K562 (cell line): ENCODE measurements around the gene SUB1. TPM values are rescaled to one million over a fixed set of nuclear protein-coding genes. Genes with fewer than 3 reads are reported as not detected.

Experiments
- ARID3B ChIP-seq: fragments of 250-450 bp; sonication (Bioruptor Pico); IDR thresholded peaks from 2 replicates; pipeline ENCODE4 v1.4.0; 2020; ENCODE audit warnings: borderline replicate concordance
- CBFA2T2 ChIP-seq: fragments of 450-650 bp; conservative IDR thresholded peaks from 2 replicates; pipeline ENCODE4 v1.6.1; 2017; ENCODE audit warnings: mild to moderate bottlenecking
- CBX5 ChIP-seq: IDR thresholded peaks from 2 replicates; pipeline ENCODE4 v1.6.1; 2014; ENCODE audit warnings: low read depth, borderline replicate concordance
- CEBPG ChIP-seq, 3 experiments: fragments of 200-800 bp in 1 of 3; sonication (Bioruptor generic) in 1 of 3; sonication (generic) in 1 of 3; formaldehyde crosslinking in 1 of 3; IDR thresholded peaks in 2 of 3; conservative IDR thresholded peaks in 1 of 3; 2 replicates each; pipeline versions ENCODE4 v1.6.1 to v1.8.0; 2016 to 2022; ENCODE audit warnings: missing compliant biosample characterization in 2 of 3, missing genetic modification characterization in 2 of 3, mild to moderate bottlenecking in 1 of 3, missing genetic modification reagents in 1 of 3
- CSDE1 ChIP-seq, 2 experiments: fragments of 450-650 bp; IDR thresholded peaks; 2 replicates each; pipeline ENCODE4 v1.6.1; 2016; ENCODE audit warnings: mild to moderate bottlenecking in 1 of 2
- DLX4 ChIP-seq: fragments of 250-450 bp; sonication (Bioruptor Pico); IDR thresholded peaks from 2 replicates; pipeline ENCODE4 v1.6.1; 2021; ENCODE audit warnings: mild to moderate bottlenecking
- E2F3 ChIP-seq: fragments of 250-450 bp; sonication (Bioruptor Pico); IDR thresholded peaks from 2 replicates; pipeline ENCODE4 v1.4.0; 2020; ENCODE audit warnings: mild to moderate bottlenecking
- EP400 ChIP-seq: fragments of 450-650 bp; IDR thresholded peaks from 2 replicates; pipeline ENCODE4 v1.6.1; 2017; ENCODE audit warnings: antibody characterized with exemption, mild to moderate bottlenecking, moderate library complexity
- HCFC1 ChIP-seq: IDR thresholded peaks from 2 replicates; pipeline ENCODE4 v1.6.1; 2012; ENCODE audit warnings: low read depth, low read length, improper control_type of control experiment
- HDAC8 ChIP-seq: fragments of 450-650 bp; IDR thresholded peaks from 2 replicates; pipeline ENCODE4 v1.6.1; 2016; ENCODE audit warnings: mild to moderate bottlenecking, missing genetic modification characterization, moderate library complexity, missing compliant biosample characterization
- HOXB6 ChIP-seq: fragments of 250-450 bp; sonication (Bioruptor Pico); IDR thresholded peaks from 2 replicates; pipeline ENCODE4 v1.5.1; 2022; ENCODE audit warnings: mild to moderate bottlenecking, borderline replicate concordance
- IRF2 ChIP-seq: sonication (generic); formaldehyde crosslinking; IDR thresholded peaks from 2 replicates; pipeline ENCODE4 v1.8.1; 2022; ENCODE audit warnings: mild to moderate bottlenecking, missing genetic modification reagents
- MTA1 ChIP-seq: fragments of 450-650 bp; IDR thresholded peaks from 2 replicates; pipeline ENCODE4 v1.6.1; 2017; ENCODE audit warnings: borderline replicate concordance
- MYNN ChIP-seq, 2 experiments: sonication (generic); formaldehyde crosslinking in 1 of 2; IDR thresholded peaks; 2 replicates each; pipeline versions ENCODE4 v1.5.0 to v1.6.1; 2016 to 2020; ENCODE audit warnings: antibody characterized with exemption in 1 of 2, missing genetic modification reagents in 1 of 2
- NFE2 ChIP-seq: IDR thresholded peaks from 2 replicates; pipeline ENCODE4 v1.6.1; 2014; ENCODE audit warnings: antibody characterized with exemption, low read depth
- NR2C1 ChIP-seq, 2 experiments: fragments of 450-650 bp; IDR thresholded peaks; 2 replicates each; pipeline ENCODE4 v1.6.1; 2017; ENCODE audit warnings: mild to moderate bottlenecking in 2 of 2, antibody characterized with exemption in 1 of 2, inconsistent platforms in 1 of 2, missing compliant biosample characterization in 1 of 2, missing genetic modification characterization in 1 of 2
- PTTG1 ChIP-seq: fragments of 450-650 bp; IDR thresholded peaks from 2 replicates; pipeline ENCODE4 v1.6.1; 2016; ENCODE audit warnings: low read depth, mild to moderate bottlenecking, missing genetic modification characterization, missing compliant biosample characterization
- RBM17 ChIP-seq: fragments of 200-400 bp; formaldehyde crosslinking; IDR thresholded peaks from 2 replicates; pipeline ENCODE4 v1.6.1; 2017; ENCODE audit warnings: low read depth, mild to moderate bottlenecking, low read length, borderline replicate concordance
- RFX7 ChIP-seq: fragments of 250-450 bp; sonication (Bioruptor Pico); IDR thresholded peaks from 2 replicates; pipeline ENCODE4 v1.5.1; 2021; ENCODE audit warnings: mild to moderate bottlenecking
- SIN3A ChIP-seq, 2 experiments: fragments of 150-350 bp in 1 of 2; IDR thresholded peaks; 2 replicates each; pipeline ENCODE4 v1.6.1; 2011 to 2016; ENCODE audit warnings: borderline replicate concordance in 2 of 2, low read depth in 2 of 2, low read length in 2 of 2, mild to moderate bottlenecking in 2 of 2, moderate library complexity in 2 of 2; ENCODE audit not compliant: control insufficient read depth in 1 of 2
- SRSF7 ChIP-seq: fragments of 200-400 bp; formaldehyde crosslinking; optimal IDR thresholded peaks from 2 replicates; pipeline ENCODE3; 2017; ENCODE audit warnings: mild to moderate bottlenecking, low read depth, low read length
- STAT5A ChIP-seq: IDR thresholded peaks from 2 replicates; pipeline ENCODE4 v1.6.1; 2012; ENCODE audit warnings: low read length, inconsistent platforms, borderline replicate concordance
- TAF15 ChIP-seq: fragments of 200-400 bp; formaldehyde crosslinking; IDR thresholded peaks from 2 replicates; pipeline ENCODE4 v1.6.1; 2017; ENCODE audit warnings: mild to moderate bottlenecking, low read depth, low read length, moderate library complexity
- TFAP4 ChIP-seq: sonication (generic); formaldehyde crosslinking; IDR thresholded peaks from 2 replicates; pipeline ENCODE4 v1.8.0; 2022; ENCODE audit warnings: missing genetic modification reagents, mild to moderate bottlenecking, moderate library complexity, borderline replicate concordance
- XRCC3 ChIP-seq: fragments of 450-650 bp; IDR thresholded peaks from 2 replicates; pipeline ENCODE4 v1.6.1; 2017; ENCODE audit warnings: mild to moderate bottlenecking, moderate library complexity
- ZBTB1 ChIP-seq: sonication (generic); formaldehyde crosslinking; IDR thresholded peaks from 2 replicates; pipeline ENCODE4 v1.8.1; 2023; ENCODE audit warnings: missing genetic modification reagents, low read depth, mild to moderate bottlenecking, borderline replicate concordance
- ZNF175 ChIP-seq: fragments of 200-800 bp; sonication (Bioruptor generic); IDR thresholded peaks from 2 replicates; pipeline ENCODE4 v1.6.1; 2016; ENCODE audit warnings: low read depth, mild to moderate bottlenecking, missing genetic modification characterization, missing compliant biosample characterization
- ZNF699 ChIP-seq: fragments of 250-450 bp; sonication (Bioruptor Pico); IDR thresholded peaks from 2 replicates; pipeline ENCODE4 v1.8.0; 2021; ENCODE audit warnings: mild to moderate bottlenecking, moderate library complexity; ENCODE audit not compliant: insufficient replicate concordance
- polyA plus RNA-seq, 8 experiments: library from polyadenylated mRNA; depleted of rRNA in 4 of 8; stranded (reverse) in 5 of 8; unstranded in 3 of 8; fragments of >200 nt; fragmentation: Nextera tagmentation in 2 of 8; fragmentation: Illumina TruSeq in 1 of 8; extraction: Ambion mirVana in 2 of 8; extraction: Trizol in 1 of 8; gene quantifications; 2 replicates each; pipeline versions ENCODE4 v1.2.1 to v1.2.3, GENCODE V29; 2011 to 2014; ENCODE audit warnings: inconsistent platforms in 1 of 8, missing spikeins in 1 of 8
- total RNA-seq, 7 experiments: library from RNA; depleted of rRNA in 6 of 7; stranded (reverse); fragments of >200 nt in 6 of 7; fragmentation: Illumina TruSeq in 2 of 7; extraction: Trizol in 2 of 7; gene quantifications; 2 replicates each; pipeline versions ENCODE4 v1.2.1 to v1.2.3, GENCODE V29; 2011 to 2021; ENCODE audit warnings: low replicate concordance in 1 of 7

Gene SUB1
- total and polyA plus RNA-seq, 9 of the 15 experiments (the other 6 are each of a cell fraction or from before 2014, with no cell fraction given) = 336 to 1,031 (median 700) TPM

- no peak for TF ChIP-seq HCFC1
- TF ChIP-seq CEBPG (CRISPR knock-in tag; IDR thresholded peaks at IDR 0.05) = no peak
- 0 out of 4 replicates have a peak, but pooled peaks of 1 of the 2 experiments have one; percentile 10 for TF ChIP-seq CEBPG (tag; conservative IDR thresholded peaks at IDR 0.05 in 1 of 2, IDR thresholded peaks at IDR 0.05 in 1 of 2)
- TF ChIP-seq ZNF699 (CRISPR knock-in tag) = no peak
- TF ChIP-seq MTA1 = no peak
- peak; percentile 76 for TF ChIP-seq PTTG1
- TF ChIP-seq TFAP4 = no peak
- no peak for TF ChIP-seq NR2C1 (IDR thresholded peaks at IDR 0.05)
- peak; percentile 55; the same call in 1 of the 2 replicates for TF ChIP-seq NR2C1 (tag; IDR thresholded peaks at IDR 0.05)
- no peak for TF ChIP-seq RFX7 (CRISPR knock-in tag)
- TF ChIP-seq ZNF175 (CRISPR knock-in tag) = peak; percentile 68; the same call in 1 of the 2 replicates
- TF ChIP-seq ZBTB1 (CRISPR knock-in tag) = no peak
- TF ChIP-seq HOXB6 (CRISPR knock-in tag) = no peak
- no peak for TF ChIP-seq DLX4 (CRISPR knock-in tag)
- no peak for TF ChIP-seq E2F3 (CRISPR knock-in tag)
- no peak for TF ChIP-seq SIN3A (IDR thresholded peaks at IDR 0.05; ENCODE audit: borderline replicate concordance in 2 of 2, control insufficient read depth in 1 of 2, low read depth in 2 of 2, low read length in 2 of 2)
- TF ChIP-seq RBM17 = no peak
- no peak for TF ChIP-seq TAF15
- no peak for TF ChIP-seq CBFA2T2
- no peak for TF ChIP-seq EP400
- TF ChIP-seq ARID3B (CRISPR knock-in tag) = no peak
- TF ChIP-seq HDAC8 (tag) = peak; percentile 87
- no peak for TF ChIP-seq NFE2
- TF ChIP-seq XRCC3 = no peak
- TF ChIP-seq MYNN (IDR thresholded peaks at IDR 0.05) = no peak
- TF ChIP-seq MYNN (CRISPR knock-in tag; IDR thresholded peaks at IDR 0.05) = no peak
- no peak for TF ChIP-seq STAT5A
- TF ChIP-seq IRF2 (CRISPR knock-in tag) = no peak
- no peak for TF ChIP-seq SRSF7
- TF ChIP-seq CBX5 = no peak
- TF ChIP-seq CSDE1 (IDR thresholded peaks at IDR 0.05) = no peak
Measured at GRCh38 chr5:32562056-32562455, 23.3 kb upstream of the SUB1 start (continued).
